ENCODE data around the gene FAM110C. TPM values are rescaled to one million over a fixed set of nuclear protein-coding genes. Genes with fewer than 3 reads are reported as not detected.
"Not testable (repeated sequence)": the region's sequence is repeated elsewhere in the genome, so short reads cannot be mapped to it uniquely, and the experiment has no call there.

Gene FAM110C
- total RNA-seq, 1 experiment from 2014 or later = 5.0 TPM

GRCh38 chr2:26891-27290, 19.4 kb downstream of the FAM110C start:
- Histone ChIP-seq H3K9ac (ENCODE audit: low read length) (no peak overlapping the region), H3K27me3 (ENCODE audit: low read length) (no peaks in the 10 kb centered on the region), H3F3A (ENCODE audit: low read length, unreplicated experiment) (no peaks in the 10 kb centered on the region), H3K9me3 (ENCODE audit: low read length) (no peaks in the 10 kb centered on the region), H3K4me3 (ENCODE audit: low read length) (no peak overlapping the region), H3K79me2 (ENCODE audit: low read length) (no peaks in the 10 kb centered on the region), H3K36me3 (ENCODE audit: low read depth, low read length) (no peaks in the 10 kb centered on the region), H2AFZ (ENCODE audit: low read length) (no peak overlapping the region), H3K4me1 (ENCODE audit: insufficient read depth, low read length) (no peaks in the 10 kb centered on the region), H3K9me2 (replicated peaks; ENCODE audit: low read length) (no peaks in the 10 kb centered on the region), H4K20me1 (ENCODE audit: low read length) (no peaks in the 10 kb centered on the region), H3K4me2 (ENCODE audit: low read length) (no peak overlapping the region), H3K27ac (ENCODE audit: low read length) (no peak overlapping the region)
- intact Hi-C loops (cut with micrococcal nuclease) = no loop called here
- POLR2A ChIA-PET (ENCODE audit: unreplicated experiment) = no interaction called here
- no peak for TF ChIP-seq EZH2phosphoT487 (IDR thresholded peaks at IDR 0.05; ENCODE audit: borderline replicate concordance, low read length)
- TF ChIP-seq CTCF (conservative IDR thresholded peaks at IDR 0.05; ENCODE audit: low read depth, low read length) = no peak
- ATAC-seq = no peak
- DNase-seq = no peak
- CTCF ChIA-PET = no interaction called here
- BruUV-seq (replicated peaks) = no TSS peak

GRCh38 chr2:25543-25942, 20.8 kb downstream of the FAM110C start:
- Histone ChIP-seq H3K27ac (ENCODE audit: low read length) (no peak overlapping the region), H3K79me2 (ENCODE audit: low read length) (no peaks in the 10 kb centered on the region), H3K4me1 (ENCODE audit: insufficient read depth, low read length) (no peaks in the 10 kb centered on the region), H3K27me3 (ENCODE audit: low read length) (no peaks in the 10 kb centered on the region), H4K20me1 (ENCODE audit: low read length) (no peaks in the 10 kb centered on the region), H3K4me2 (ENCODE audit: low read length) (no peak overlapping the region), H3K9me3 (ENCODE audit: low read length) (no peaks in the 10 kb centered on the region), H3K9me2 (replicated peaks; ENCODE audit: low read length) (no peaks in the 10 kb centered on the region), H2AFZ (ENCODE audit: low read length) (no peak overlapping the region), H3F3A (ENCODE audit: low read length, unreplicated experiment) (no peaks in the 10 kb centered on the region), H3K9ac (ENCODE audit: low read length) (no peak overlapping the region), H3K36me3 (ENCODE audit: low read depth, low read length) (no peaks in the 10 kb centered on the region), H3K4me3 (ENCODE audit: low read length) (no peak overlapping the region)
- DNase-seq = no peak
- CTCF ChIA-PET = no interaction called here
- ATAC-seq = no peak
- intact Hi-C loops (cut with micrococcal nuclease) = no loop called here
- TF ChIP-seq EZH2 (IDR thresholded peaks at IDR 0.05; ENCODE audit: low read length, unreplicated experiment) (no peak), EZH2phosphoT487 (IDR thresholded peaks at IDR 0.05; ENCODE audit: borderline replicate concordance, low read length) (no peak)
- POLR2A ChIA-PET (ENCODE audit: unreplicated experiment) = no interaction called here
- BruUV-seq (replicated peaks) = no TSS peak

GRCh38 chr2:24591-24990, 21.7 kb downstream of the FAM110C start:
- H3K4me2 ChIP-seq (ENCODE audit: low read length); H3K79me2 ChIP-seq (ENCODE audit: low read length); H3K4me1 ChIP-seq (ENCODE audit: insufficient read depth, low read length); H3K27ac ChIP-seq (ENCODE audit: low read length); H3F3A ChIP-seq (ENCODE audit: low read length, unreplicated experiment); H3K36me3 ChIP-seq (ENCODE audit: low read depth, low read length); POLR2A ChIA-PET (ENCODE audit: unreplicated experiment); H3K9me2 ChIP-seq (replicated peaks; ENCODE audit: low read length); intact Hi-C loops (cut with micrococcal nuclease); BruUV-seq (replicated peaks); H3K9me3 ChIP-seq (ENCODE audit: low read length); H3K9ac ChIP-seq (ENCODE audit: low read length); H2AFZ ChIP-seq (ENCODE audit: low read length); DNase-seq; CTCF ChIA-PET; H3K4me3 ChIP-seq (ENCODE audit: low read length); H3K27me3 ChIP-seq (ENCODE audit: low read length); ATAC-seq; H4K20me1 ChIP-seq (ENCODE audit: low read length): not testable (repeated sequence)

- CTCF ChIA-PET = no interaction called here
- POLR2A ChIA-PET (ENCODE audit: unreplicated experiment) = no interaction called here
- TF ChIP-seq EZH2 (IDR thresholded peaks at IDR 0.05; ENCODE audit: low read length, unreplicated experiment) (no peak), CTCF (conservative IDR thresholded peaks at IDR 0.05; ENCODE audit: low read depth, low read length) (no peak), EZH2phosphoT487 (IDR thresholded peaks at IDR 0.05; ENCODE audit: borderline replicate concordance, low read length) (no peak)
These were observed 22.2 kb downstream of the FAM110C start for GRCh38 chr2:24107-24506.

More at GRCh38 chr2:24107-24506, 22.2 kb downstream of the FAM110C start:
- no peak for ATAC-seq
- no peaks in the 10 kb centered on the region for H3K9me2 ChIP-seq (replicated peaks; ENCODE audit: low read length)
- H3K27ac ChIP-seq (ENCODE audit: low read length) = no peak overlapping the region
- no peak overlapping the region for H3K9ac ChIP-seq (ENCODE audit: low read length)
- no peak for DNase-seq
- H4K20me1 ChIP-seq (ENCODE audit: low read length) = no peaks in the 10 kb centered on the region
- H3F3A ChIP-seq (ENCODE audit: low read length, unreplicated experiment) = no peaks in the 10 kb centered on the region
- H3K36me3 ChIP-seq (ENCODE audit: low read depth, low read length) = no peaks in the 10 kb centered on the region
- no peak overlapping the region for H3K4me3 ChIP-seq (ENCODE audit: low read length)
- intact Hi-C loops (cut with micrococcal nuclease) = no loop called here
- no peaks in the 10 kb centered on the region for H3K9me3 ChIP-seq (ENCODE audit: low read length)
- no peaks in the 10 kb centered on the region for H3K4me1 ChIP-seq (ENCODE audit: insufficient read depth, low read length)
- no peak overlapping the region for H3K4me2 ChIP-seq (ENCODE audit: low read length)
- H3K27me3 ChIP-seq (ENCODE audit: low read length) = no peaks in the 10 kb centered on the region
- no peaks in the 10 kb centered on the region for H3K79me2 ChIP-seq (ENCODE audit: low read length)
- no TSS peak for BruUV-seq (replicated peaks)
- H2AFZ ChIP-seq (ENCODE audit: low read length) = no peak overlapping the region

Data from PC-3 (cell line).